HepG2 (cell line): ENCODE data around the gene LRRC17. TPM values are rescaled to one million over a fixed set of nuclear protein-coding genes. Genes with fewer than 3 reads are reported as not detected.

Source experiments
- ARID5B ChIP-seq: IDR thresholded peaks from 2 replicates; pipeline ENCODE4 v1.4.0; 2020; ENCODE audit warnings: mild to moderate bottlenecking, missing genetic modification reagents
- ESRRA ChIP-seq: sonication (generic); formaldehyde crosslinking; IDR thresholded peaks from 2 replicates; pipeline ENCODE4 v1.5.1; 2020; ENCODE audit warnings: mild to moderate bottlenecking, low read depth, missing genetic modification reagents
- FIP1L1 ChIP-seq: fragments of 200-400 bp; formaldehyde crosslinking; IDR thresholded peaks from 2 replicates; pipeline ENCODE4 v1.6.1; 2018; ENCODE audit warnings: low read depth, mild to moderate bottlenecking, low read length, moderate library complexity, borderline replicate concordance; ENCODE audit not compliant: insufficient read depth
- FOXA1 ChIP-seq, 2 experiments: fragments of 450-650 bp in 1 of 2; sonication (generic) in 1 of 2; formaldehyde crosslinking in 1 of 2; IDR thresholded peaks; 2 replicates each; pipeline versions ENCODE4 v1.4.0 to v1.6.1; 2016 to 2020; ENCODE audit warnings: missing genetic modification reagents in 1 of 2
- FOXA3 ChIP-seq: IDR thresholded peaks from 2 replicates; pipeline ENCODE4 v1.6.1; 2016; ENCODE audit warnings: missing genetic modification reagents, missing compliant biosample characterization
- HDAC1 ChIP-seq: sonication (generic); formaldehyde crosslinking; IDR thresholded peaks from 2 replicates; pipeline ENCODE4 v1.5.1; 2020; ENCODE audit warnings: mild to moderate bottlenecking, missing genetic modification reagents
- HNF4G ChIP-seq, 2 experiments: sonication (generic) in 1 of 2; formaldehyde crosslinking in 1 of 2; IDR thresholded peaks; 2 replicates each; pipeline versions ENCODE4 v1.4.0 to v1.6.1; 2011 to 2020; ENCODE audit warnings: borderline replicate concordance in 2 of 2, low read depth in 2 of 2, mild to moderate bottlenecking in 2 of 2, low read length in 1 of 2, missing genetic modification reagents in 1 of 2, moderate library complexity in 1 of 2
- IRF2 ChIP-seq: IDR thresholded peaks from 2 replicates; pipeline ENCODE4 v1.6.1; 2018; ENCODE audit warnings: missing genetic modification reagents, missing compliant biosample characterization
- LCORL ChIP-seq, 2 experiments: fragments of 450-650 bp in 1 of 2; sonication (generic) in 1 of 2; formaldehyde crosslinking in 1 of 2; IDR thresholded peaks; 2 replicates each; pipeline versions ENCODE4 v1.5.0 to v1.6.1; 2017 to 2020; ENCODE audit warnings: antibody characterized with exemption in 1 of 2, missing genetic modification reagents in 1 of 2
- NR2F1 ChIP-seq, 2 experiments: fragments of 450-650 bp in 1 of 2; formaldehyde crosslinking in 1 of 2; IDR thresholded peaks; 2 replicates each; pipeline versions ENCODE4 v1.5.0 to v1.6.1; 2016 to 2020; ENCODE audit warnings: mild to moderate bottlenecking in 1 of 2, missing compliant biosample characterization in 1 of 2, missing genetic modification reagents in 1 of 2, moderate library complexity in 1 of 2
- NR2F2 ChIP-seq: IDR thresholded peaks from 2 replicates; pipeline ENCODE4 v1.6.1; 2012; ENCODE audit warnings: low read depth, inconsistent platforms, borderline replicate concordance
- RARA ChIP-seq: IDR thresholded peaks from 2 replicates; pipeline ENCODE4 v1.6.1; 2016; ENCODE audit warnings: missing genetic modification reagents, missing compliant biosample characterization
- SALL1 ChIP-seq: sonication (generic); formaldehyde crosslinking; IDR thresholded peaks from 2 replicates; pipeline ENCODE4 v1.8.0; 2022; ENCODE audit warnings: mild to moderate bottlenecking, missing genetic modification reagents
- SMAD9 ChIP-seq: sonication (generic); formaldehyde crosslinking; IDR thresholded peaks from 2 replicates; pipeline ENCODE4 v1.5.1; 2020; ENCODE audit warnings: mild to moderate bottlenecking, missing genetic modification reagents
- SOX5 ChIP-seq: IDR thresholded peaks from 2 replicates; pipeline ENCODE4 v1.6.1; 2016; ENCODE audit warnings: borderline replicate concordance
- TCF7 ChIP-seq: sonication (generic); IDR thresholded peaks from 2 replicates; pipeline ENCODE4 v1.6.1; 2016; ENCODE audit warnings: antibody characterized with exemption, low read depth
- TEAD3 ChIP-seq: optimal IDR thresholded peaks from 2 replicates; pipeline ENCODE3; 2016; ENCODE audit warnings: borderline replicate concordance
- ZNF281 ChIP-seq: sonication (generic); formaldehyde crosslinking; IDR thresholded peaks from 2 replicates; pipeline ENCODE4 v1.4.0; 2020; ENCODE audit warnings: missing genetic modification reagents, borderline replicate concordance
- ZNF761 ChIP-seq: sonication (generic); formaldehyde crosslinking; conservative IDR thresholded peaks from 2 replicates; pipeline ENCODE4 v1.4.0; 2020; ENCODE audit warnings: mild to moderate bottlenecking, missing genetic modification reagents
- ZSCAN29 ChIP-seq: sonication (generic); formaldehyde crosslinking; conservative IDR thresholded peaks from 2 replicates; pipeline ENCODE4 v1.4.0; 2020; ENCODE audit warnings: mild to moderate bottlenecking, missing genetic modification reagents
- polyA plus RNA-seq, 8 experiments: library from polyadenylated mRNA; depleted of rRNA in 3 of 8; stranded (reverse) in 7 of 8; unstranded in 1 of 8; fragments of >200 nt; fragmentation: Illumina TruSeq in 4 of 8; extraction: Trizol in 4 of 8; gene quantifications; 2 replicates each; pipeline versions ENCODE4 v1.2.1 to v1.2.3, GENCODE V29; 2011 to 2016; ENCODE audit warnings: low read depth in 4 of 8, missing spikeins in 1 of 8, mixed read lengths in 1 of 8; ENCODE audit not compliant: insufficient read depth in 1 of 8
- total RNA-seq, 5 experiments: library from RNA; depleted of rRNA; stranded (reverse); fragments of >200 nt; fragmentation: Illumina TruSeq; extraction: Trizol; gene quantifications; 2 replicates each; pipeline ENCODE4 v1.2.3, GENCODE V29; 2016; ENCODE audit warnings: low read depth in 1 of 5

The LRRC17 gene
- total and polyA plus RNA-seq, 2 of the 13 experiments (the other 11 are each of a cell fraction or from before 2014, with no cell fraction given) = 0.20 to 0.66 TPM

- TF ChIP-seq ARID5B (CRISPR knock-in tag) (peak; percentile 54; the same call in 1 of the 2 replicates), ESRRA (CRISPR knock-in tag) (peak; percentile 73; the same call in 1 of the 2 replicates), ZNF761 (CRISPR knock-in tag) (no peak), HDAC1 (CRISPR knock-in tag) (peak; percentile 18; the same call in 1 of the 2 replicates), HNF4G (IDR thresholded peaks at IDR 0.05; ENCODE audit: borderline replicate concordance, low read depth, low read length) (peak; percentile 62), HNF4G (CRISPR knock-in tag; IDR thresholded peaks at IDR 0.05; ENCODE audit: borderline replicate concordance, low read depth) (no peak), TEAD3 (CRISPR knock-in tag) (peak; percentile 45), NR2F2 (peak; percentile 75), ZSCAN29 (CRISPR knock-in tag) (0 out of 2 replicates have a peak, but pooled peaks have one; percentile 27), FOXA3 (CRISPR knock-in tag) (0 out of 2 replicates have a peak, but pooled peaks have one; percentile 12), IRF2 (CRISPR knock-in tag) (peak; percentile 32; the same call in 1 of the 2 replicates), FIP1L1 (no peak), FOXA1 (IDR thresholded peaks at IDR 0.05) (no peak), FOXA1 (CRISPR knock-in tag; IDR thresholded peaks at IDR 0.05) (no peak), SMAD9 (CRISPR knock-in tag) (0 out of 2 replicates have a peak, but pooled peaks have one; percentile 19), ZNF281 (CRISPR knock-in tag) (no peak), SOX5 (CRISPR knock-in tag) (0 out of 2 replicates have a peak, but pooled peaks have one; percentile 24), SALL1 (CRISPR knock-in tag) (peak; percentile 8; the same call in 1 of the 2 replicates), NR2F1 (CRISPR knock-in tag; IDR thresholded peaks at IDR 0.05) (peak; percentile 68 to 84), TCF7 (no peak), LCORL (IDR thresholded peaks at IDR 0.05) (no peak), LCORL (CRISPR knock-in tag; IDR thresholded peaks at IDR 0.05) (peak; percentile 55; the same call in 1 of the 2 replicates), RARA (CRISPR knock-in tag) (peak; percentile 56)
Measured at GRCh38 chr7:102873470-102874165, 39.2 kb upstream of the LRRC17 start (continued).
